HEK293T (cell line): ENCODE measurements around the gene LYRM1.
"Not testable (repeated sequence)": the region's sequence is repeated elsewhere in the genome, so short reads cannot be mapped to it uniquely, and the experiment has no call there.

ENCODE experiments used
- CTCF ChIA-PET: fragments of 350-600 bp; formaldehyde crosslinking; extraction: SDS; loops from one replicate; lab custom pipeline; 2021; ENCODE audit warnings: antibody characterized with exemption, inconsistent platforms; lab: Yijun Ruan, JAX
- POLR2A ChIA-PET: fragments of 350-600 bp; formaldehyde crosslinking; extraction: SDS; loops from one replicate; lab custom pipeline; 2020; ENCODE audit warnings: antibody characterized with exemption, inconsistent platforms; lab: Yijun Ruan, JAX
- DNase-seq: peaks from one replicate; pipeline ENCODE4 v3.0.0; 2012; ENCODE audit warnings: mixed read lengths; ENCODE audit errors: extremely low spot score
- ARNT ChIP-seq: fragments of 450-650 bp; IDR thresholded peaks from 2 replicates; pipeline ENCODE4 v1.6.1; 2017; ENCODE audit warnings: mild to moderate bottlenecking
- BHLHE40 ChIP-seq: fragments of 450-650 bp; IDR thresholded peaks from 2 replicates; pipeline ENCODE4 v1.6.1; 2016; ENCODE audit warnings: mild to moderate bottlenecking, moderate library complexity, borderline replicate concordance
- CTBP1 ChIP-seq: fragments of 450-650 bp; IDR thresholded peaks from 2 replicates; pipeline ENCODE4 v1.6.1; 2016; ENCODE audit warnings: borderline replicate concordance
- ELF4 ChIP-seq: fragments of 450-650 bp; IDR thresholded peaks from 2 replicates; pipeline ENCODE4 v1.6.1; 2017; ENCODE audit warnings: antibody characterized with exemption
- FOXA1 ChIP-seq: fragments of 450-650 bp; IDR thresholded peaks from 2 replicates; pipeline ENCODE4 v1.6.1; 2016; ENCODE audit warnings: mild to moderate bottlenecking
- FOXK2 ChIP-seq: fragments of 450-650 bp; IDR thresholded peaks from 2 replicates; pipeline ENCODE4 v1.6.1; 2016; ENCODE audit warnings: mild to moderate bottlenecking
- FOXM1 ChIP-seq: fragments of 450-650 bp; IDR thresholded peaks from 2 replicates; pipeline ENCODE4 v1.6.1; 2017; ENCODE audit warnings: mild to moderate bottlenecking, borderline replicate concordance
- HDGF ChIP-seq: fragments of 450-650 bp; IDR thresholded peaks from 2 replicates; pipeline ENCODE4 v1.6.1; 2017; ENCODE audit warnings: antibody characterized with exemption, borderline replicate concordance
- L3MBTL2 ChIP-seq: fragments of 450-650 bp; conservative IDR thresholded peaks from 2 replicates; pipeline ENCODE4 v1.6.1; 2016; ENCODE audit warnings: mild to moderate bottlenecking
- LEF1 ChIP-seq: fragments of 450-650 bp; IDR thresholded peaks from 2 replicates; pipeline ENCODE4 v1.6.1; 2017; ENCODE audit warnings: mild to moderate bottlenecking, borderline replicate concordance
- NFRKB ChIP-seq: fragments of 450-650 bp; IDR thresholded peaks from 2 replicates; pipeline ENCODE4 v1.6.1; 2016; ENCODE audit warnings: mild to moderate bottlenecking, moderate library complexity
- SP1 ChIP-seq: fragments of 450-650 bp; IDR thresholded peaks from 2 replicates; pipeline ENCODE4 v1.6.1; 2017
- SUZ12 ChIP-seq: fragments of 450-650 bp; IDR thresholded peaks from 2 replicates; pipeline ENCODE4 v1.6.1; 2016; ENCODE audit warnings: mild to moderate bottlenecking
- TARDBP ChIP-seq: fragments of 450-650 bp; IDR thresholded peaks from 2 replicates; pipeline ENCODE4 v1.6.1; 2016
- ZNF384 ChIP-seq: fragments of 450-650 bp; IDR thresholded peaks from 2 replicates; pipeline ENCODE4 v1.6.1; 2016
- TF ChIP-seq, protein P1 (sequence below): fragments of 450-650 bp; IDR thresholded peaks from 2 replicates; pipeline ENCODE4 v1.6.1; 2016

LYRM1 gene

DNA sequence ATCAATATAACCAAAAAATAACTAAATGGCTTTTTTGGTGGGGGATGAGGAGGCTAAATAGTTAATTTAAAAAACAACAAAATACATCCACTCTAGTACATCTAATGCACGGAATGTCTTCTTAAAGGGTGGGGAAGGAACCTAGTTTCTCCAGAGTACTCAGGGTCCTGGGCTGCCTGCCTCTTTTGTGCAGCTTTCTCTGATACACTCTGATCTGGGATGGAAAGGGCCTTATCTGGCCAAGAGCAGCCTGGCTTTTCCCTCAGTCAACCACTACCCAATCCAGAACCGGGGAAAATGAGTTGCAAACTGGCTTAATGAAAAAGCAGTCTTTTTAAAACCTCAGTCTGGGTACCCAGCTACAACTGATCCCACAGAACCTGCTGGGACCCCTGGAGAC is 43.3 kb upstream of the LYRM1 start:
- CTCF ChIA-PET: no interaction called here
- POLR2A ChIA-PET: no interaction called here
- TF ChIP-seq FOXM1: no peak
- TF ChIP-seq BHLHE40: no peak
- no peak for TF ChIP-seq FOXK2
- DNase-seq: no peak

DNA sequence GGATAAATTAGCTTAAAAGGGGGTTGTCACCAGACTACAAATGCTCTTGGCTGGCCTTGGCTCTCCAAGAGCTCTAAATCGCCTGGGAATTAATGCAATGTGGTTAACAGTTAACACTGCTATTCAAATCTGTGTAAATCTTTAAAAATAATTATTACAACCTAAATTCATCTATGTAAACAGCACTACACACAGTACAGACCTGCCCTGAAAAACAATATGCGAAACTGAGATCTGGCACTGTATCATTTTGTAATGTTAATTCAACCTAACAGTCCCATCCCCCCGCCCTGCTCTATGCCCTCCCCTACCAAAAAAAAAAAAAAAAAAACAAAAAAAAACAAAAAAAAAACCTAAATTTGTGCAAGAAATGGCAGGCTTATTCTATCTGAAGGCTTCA is 41.3 kb upstream of the LYRM1 start:
- DNase-seq: no peak
- TF ChIP-seq BHLHE40: no peak
- TF ChIP-seq, protein P1, sequence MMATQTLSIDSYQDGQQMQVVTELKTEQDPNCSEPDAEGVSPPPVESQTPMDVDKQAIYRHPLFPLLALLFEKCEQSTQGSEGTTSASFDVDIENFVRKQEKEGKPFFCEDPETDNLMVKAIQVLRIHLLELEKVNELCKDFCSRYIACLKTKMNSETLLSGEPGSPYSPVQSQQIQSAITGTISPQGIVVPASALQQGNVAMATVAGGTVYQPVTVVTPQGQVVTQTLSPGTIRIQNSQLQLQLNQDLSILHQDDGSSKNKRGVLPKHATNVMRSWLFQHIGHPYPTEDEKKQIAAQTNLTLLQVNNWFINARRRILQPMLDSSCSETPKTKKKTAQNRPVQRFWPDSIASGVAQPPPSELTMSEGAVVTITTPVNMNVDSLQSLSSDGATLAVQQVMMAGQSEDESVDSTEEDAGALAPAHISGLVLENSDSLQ: no peak
- no peak for TF ChIP-seq FOXA1
- no peak for TF ChIP-seq L3MBTL2
- TF ChIP-seq LEF1: no peak
- TF ChIP-seq NFRKB: no peak
- no peak for TF ChIP-seq TARDBP
- TF ChIP-seq SUZ12: no peak
- TF ChIP-seq FOXM1: no peak
- TF ChIP-seq CTBP1: no peak
- no peak for TF ChIP-seq ARNT
- TF ChIP-seq ZNF384: no peak
- TF ChIP-seq ELF4: no peak
- no peak for TF ChIP-seq SP1
- no peak for TF ChIP-seq FOXK2
- no peak for TF ChIP-seq HDGF
- CTCF ChIA-PET: no interaction called here
- POLR2A ChIA-PET: no interaction called here

DNA sequence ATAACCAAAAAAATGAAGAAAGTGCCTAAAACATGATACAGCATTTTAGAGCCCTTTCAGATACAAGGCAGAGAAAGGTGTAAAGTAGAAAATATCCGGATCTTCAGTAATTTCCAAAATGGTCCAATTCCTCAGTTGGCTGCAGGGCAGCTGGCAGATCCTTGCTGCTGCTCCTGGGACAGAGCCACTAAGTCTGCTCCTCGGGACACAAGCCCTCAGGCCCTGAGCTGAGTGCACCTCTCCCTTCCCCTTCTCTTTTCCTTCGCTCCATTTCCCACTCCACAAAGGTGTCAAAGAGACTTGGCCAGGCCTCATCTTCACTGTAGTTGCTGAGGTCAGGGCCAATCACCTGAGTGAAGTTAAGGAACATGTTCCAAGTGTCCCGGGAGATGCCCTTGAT is 40.9 kb upstream of the LYRM1 start:
- no peak for DNase-seq
- CTCF ChIA-PET: no interaction called here
- TF ChIP-seq ZNF384 (no peak), TARDBP (no peak), SP1 (no peak), FOXM1 (no peak), ELF4 (no peak), SUZ12 (no peak), CTBP1 (no peak), HDGF (no peak), ARNT (no peak)
- TF ChIP-seq, protein P1: no peak
- POLR2A ChIA-PET: no interaction called here

DNA sequence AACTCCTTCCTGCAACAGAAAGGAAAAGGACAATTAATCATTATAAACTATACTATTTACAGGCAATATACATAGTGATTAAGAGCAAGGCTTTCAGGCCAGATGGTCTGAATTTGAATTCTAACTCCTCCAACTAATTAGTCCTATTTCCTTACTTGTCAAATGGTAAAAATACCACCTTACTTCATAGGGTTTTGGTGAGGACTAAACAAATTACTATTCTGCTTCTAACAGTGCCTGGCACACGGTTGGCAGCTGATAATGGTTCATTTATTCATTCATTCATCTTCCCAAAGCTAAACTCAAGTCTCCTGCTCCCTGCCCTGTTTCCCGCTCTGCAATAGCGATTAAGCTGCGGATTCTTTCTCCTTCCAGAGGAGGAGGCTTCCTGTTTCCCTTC is 40.2 kb upstream of the LYRM1 start:
- CTCF ChIA-PET: no interaction called here
- POLR2A ChIA-PET: no interaction called here
- no peak for TF ChIP-seq NFRKB
- TF ChIP-seq LEF1: no peak
- TF ChIP-seq SP1: no peak
- TF ChIP-seq BHLHE40: no peak
- TF ChIP-seq HDGF: no peak
- no peak for TF ChIP-seq SUZ12
- no peak for TF ChIP-seq FOXM1
- TF ChIP-seq FOXA1: no peak
- no peak for TF ChIP-seq TARDBP
- TF ChIP-seq, protein P1: no peak
- TF ChIP-seq L3MBTL2: no peak
- TF ChIP-seq CTBP1: no peak
- no peak for DNase-seq

DNA sequence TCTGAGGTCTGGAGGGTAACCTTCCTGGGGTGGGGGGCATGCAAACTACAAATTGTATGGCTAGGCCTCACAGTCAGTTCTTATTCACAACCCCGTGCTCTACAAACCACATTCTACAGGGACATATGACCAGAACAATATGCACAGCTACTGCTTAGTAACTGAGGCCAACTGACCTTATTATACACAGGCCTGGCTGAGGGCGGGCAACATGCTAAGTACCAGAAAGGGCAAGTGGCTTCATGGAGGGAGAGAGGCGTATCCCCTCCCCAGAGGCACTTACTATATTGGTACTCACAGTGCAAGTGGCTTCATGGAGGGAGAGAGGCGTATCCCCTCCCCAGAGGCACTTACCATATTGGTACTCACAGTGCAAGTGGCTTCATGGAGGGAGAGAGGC is 39.6 kb upstream of the LYRM1 start:
- DNase-seq, POLR2A ChIA-PET, CTCF ChIA-PET: not testable (repeated sequence)

DNA sequence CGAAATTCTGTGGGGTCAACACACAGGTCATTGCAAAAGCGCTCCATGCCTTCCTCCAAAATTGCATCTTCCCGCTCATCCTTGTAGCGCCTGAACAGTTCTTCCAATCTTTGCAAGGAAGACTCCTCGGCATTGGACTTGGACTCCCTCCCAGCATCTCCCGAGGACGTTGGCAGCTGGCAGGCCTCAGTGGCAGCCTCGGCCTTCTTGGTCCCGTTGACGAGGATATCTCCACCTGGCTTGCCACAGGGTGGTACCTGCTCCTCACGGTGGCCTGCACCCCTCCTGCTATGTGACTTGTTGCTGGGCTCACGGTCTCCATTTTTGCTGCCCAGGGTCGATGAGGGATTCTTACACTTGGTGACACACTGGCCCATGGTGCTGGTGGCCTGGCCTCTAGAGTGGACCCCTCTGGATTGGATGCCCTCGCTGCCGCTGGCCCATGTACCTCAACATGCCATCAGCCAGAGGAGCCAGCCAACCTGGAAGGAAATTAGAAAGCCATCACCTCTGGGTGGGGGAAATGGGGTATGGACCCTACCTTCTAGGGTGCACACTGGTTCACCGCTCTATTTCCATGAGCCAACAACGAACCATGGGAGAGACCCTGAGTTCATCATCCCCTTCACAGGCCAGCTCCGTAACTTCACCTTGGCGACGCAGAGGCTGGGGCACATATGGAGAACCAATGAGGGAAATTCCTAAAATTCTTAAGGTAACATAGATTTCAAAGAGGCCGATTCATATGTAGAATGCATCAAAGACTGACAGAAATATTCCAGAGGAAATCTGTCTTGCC is 38.2 kb upstream of the LYRM1 start:
- ChIA-PET POLR2A (no interaction called here), CTCF (no interaction called here)
- TF ChIP-seq ZNF384 (no peak), SUZ12 (no peak), CTBP1 (no peak), L3MBTL2 (no peak), FOXK2 (no peak), ELF4 (no peak), TARDBP (no peak), HDGF (no peak), ARNT (no peak)
- DNase-seq: no peak

DNA sequence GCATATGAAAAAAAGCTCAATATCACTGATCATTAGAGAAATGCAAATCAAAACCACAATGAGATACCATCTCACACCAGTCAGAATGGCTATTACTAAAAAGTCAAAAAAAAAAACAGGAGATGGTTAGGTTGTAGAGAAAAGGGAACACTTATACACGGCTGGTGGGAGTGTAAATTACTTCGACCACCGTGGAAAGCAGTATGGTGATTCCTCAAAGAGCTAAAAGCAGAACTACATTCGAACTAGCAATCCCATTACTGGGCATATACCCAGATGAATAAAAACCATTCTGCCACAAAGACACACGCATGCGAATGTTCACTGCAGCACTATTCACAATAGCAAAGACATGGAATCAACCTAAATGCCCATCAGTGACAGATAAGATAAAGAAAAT is 36.2 kb upstream of the LYRM1 start:
- POLR2A ChIA-PET, DNase-seq, CTCF ChIA-PET: not testable (repeated sequence)
